NCI-H526 (cell line): ENCODE results near the gene PCMTD2.
"Not testable (repeated sequence)": the region's sequence is repeated elsewhere in the genome, so short reads cannot be mapped to it uniquely, and the experiment has no call there.

Experiments
- DNase-seq, 2 experiments: peaks; one replicate each; lab custom pipeline; 2025; lab: John Stamatoyannopoulos, UW

Gene PCMTD2

DNA sequence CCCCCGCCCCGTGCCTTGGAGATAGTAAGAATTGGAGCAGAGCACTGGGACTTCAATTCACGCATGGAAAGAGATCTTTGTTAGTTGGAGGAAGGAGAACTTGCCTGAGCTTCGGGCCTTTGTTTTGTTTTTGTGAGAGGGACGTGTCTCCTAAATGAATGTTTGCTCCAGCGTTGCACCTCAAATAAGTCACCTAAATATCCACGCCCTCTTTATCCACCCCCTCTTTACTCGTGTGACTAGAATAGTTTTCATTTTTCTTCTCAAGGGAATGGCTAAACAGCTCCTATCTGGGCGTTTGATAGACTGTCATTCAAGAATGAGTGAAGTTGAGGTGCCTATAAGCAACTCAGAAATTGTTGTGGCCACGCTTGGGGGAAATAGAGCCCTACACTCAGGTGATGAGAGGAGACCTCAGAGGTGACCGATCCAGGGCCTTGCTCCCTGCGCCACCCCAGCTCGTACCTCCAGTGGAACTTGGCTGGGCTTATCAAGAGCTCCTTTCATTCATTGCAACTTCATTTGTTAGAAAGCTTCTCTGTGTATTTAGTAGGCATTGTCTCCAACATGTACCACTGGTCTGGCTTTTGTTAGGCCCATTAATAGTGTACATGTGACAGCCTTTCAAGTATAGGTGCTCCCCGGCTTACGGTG, 861 bp downstream of the PCMTD2 start:
- DNase-seq = peak in 1 of 2 experiments; percentile 56

DNA sequence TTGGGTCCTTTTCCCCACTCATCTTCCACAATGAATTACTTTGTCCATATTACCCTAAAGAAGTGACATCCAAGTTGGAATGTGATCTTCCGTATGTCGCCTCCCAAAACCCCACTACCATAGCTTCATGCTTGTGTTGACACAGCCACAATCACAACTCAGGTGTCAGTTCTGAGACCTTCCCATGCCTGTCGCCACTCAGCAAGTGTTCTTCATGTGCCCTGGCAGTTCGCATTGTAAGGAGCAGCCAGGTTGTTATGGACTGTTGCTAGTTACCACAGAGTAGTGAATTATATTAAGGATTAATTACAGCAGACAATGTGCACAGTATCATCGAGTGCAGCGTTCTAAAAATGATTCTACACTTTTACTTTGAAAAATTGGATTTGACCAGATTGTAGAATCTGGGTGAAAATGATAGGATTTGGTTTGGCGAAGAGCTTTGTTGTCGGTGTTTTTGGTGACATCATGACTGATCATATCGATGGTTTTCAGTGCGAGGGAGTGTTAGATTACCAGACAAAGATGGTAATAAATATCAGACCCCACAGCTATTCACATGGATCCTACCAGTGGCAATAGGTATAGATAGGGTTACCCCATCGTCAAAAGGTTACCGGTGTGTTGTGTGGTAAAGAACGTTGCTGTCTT, 1.7 kb downstream of the PCMTD2 start:
- no peak for DNase-seq

DNA sequence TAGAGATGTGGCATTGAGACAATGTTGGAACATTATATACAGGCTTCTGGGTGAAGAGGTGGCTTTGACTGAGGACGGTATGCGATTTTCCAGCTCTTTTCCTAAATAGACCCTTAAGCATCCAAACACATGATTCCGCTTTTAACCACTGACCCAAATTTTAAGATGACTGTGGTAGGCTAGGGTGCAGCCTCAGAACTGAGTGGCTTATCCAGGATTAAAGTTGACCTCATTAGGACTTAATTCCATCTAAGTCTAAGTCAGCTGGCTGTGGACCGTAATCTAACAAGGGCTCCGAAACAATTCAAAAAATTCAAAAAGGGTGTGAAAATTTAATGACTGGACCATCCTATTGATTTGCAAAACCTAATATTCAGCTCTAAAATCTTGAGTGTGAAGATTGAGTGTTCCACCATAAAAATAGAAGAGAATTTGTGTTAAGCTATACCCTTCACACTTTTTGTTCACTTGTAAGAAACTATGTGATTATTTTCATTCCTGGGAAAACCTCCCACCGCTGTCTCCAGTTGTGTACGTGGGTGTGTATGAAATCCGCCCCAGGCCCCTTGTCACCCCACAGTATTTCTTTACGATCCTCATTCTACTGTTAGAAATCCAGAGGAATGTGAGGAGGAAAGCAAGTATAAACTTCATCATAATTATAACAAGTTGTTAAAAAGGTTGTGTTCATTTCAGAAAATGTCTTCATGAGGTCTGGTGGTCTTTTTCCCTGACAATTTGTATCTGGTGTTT, 2.7 kb downstream of the PCMTD2 start:
- DNase-seq = no peak

DNA sequence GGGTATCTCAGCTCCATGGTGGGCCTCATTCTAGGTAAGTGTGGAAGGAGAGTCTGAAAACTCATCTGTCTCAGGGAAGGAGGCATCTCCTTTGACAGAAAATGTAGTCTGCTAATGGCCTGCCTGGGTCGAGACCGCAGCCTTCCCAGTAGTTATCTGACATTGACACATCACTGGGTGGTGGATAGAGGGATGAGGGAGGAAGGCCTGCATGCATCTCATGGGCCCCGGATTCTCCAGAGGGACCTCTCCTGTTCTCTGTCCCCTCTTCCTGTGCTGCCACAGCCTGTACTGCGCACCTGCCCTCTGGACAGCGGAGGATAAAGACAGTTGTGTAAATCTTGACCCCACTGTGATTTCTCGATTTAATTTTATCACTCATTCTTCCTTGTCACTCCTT, 4.7 kb downstream of the PCMTD2 start:
- DNase-seq = no peak

DNA sequence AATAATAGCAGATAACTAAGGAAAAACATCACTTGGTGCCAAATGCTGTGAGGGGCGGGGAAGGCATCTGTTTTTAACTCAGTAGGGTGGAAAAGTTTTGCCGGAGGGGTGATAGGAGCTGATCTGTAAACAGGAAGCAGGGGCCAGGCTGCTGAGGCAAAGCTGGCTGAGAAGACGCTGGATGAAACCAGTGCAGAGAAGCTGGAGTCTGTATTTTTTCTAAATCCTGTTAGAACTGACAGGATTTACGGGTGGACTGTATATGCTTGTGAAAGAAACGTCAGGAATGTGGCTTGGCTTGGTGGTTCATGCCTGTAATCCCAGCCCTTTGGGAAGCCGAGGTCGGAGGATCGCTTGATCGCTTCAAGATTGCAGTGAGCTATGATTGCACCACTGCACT, 5.6 kb downstream of the PCMTD2 start:
- no peak for DNase-seq

DNA sequence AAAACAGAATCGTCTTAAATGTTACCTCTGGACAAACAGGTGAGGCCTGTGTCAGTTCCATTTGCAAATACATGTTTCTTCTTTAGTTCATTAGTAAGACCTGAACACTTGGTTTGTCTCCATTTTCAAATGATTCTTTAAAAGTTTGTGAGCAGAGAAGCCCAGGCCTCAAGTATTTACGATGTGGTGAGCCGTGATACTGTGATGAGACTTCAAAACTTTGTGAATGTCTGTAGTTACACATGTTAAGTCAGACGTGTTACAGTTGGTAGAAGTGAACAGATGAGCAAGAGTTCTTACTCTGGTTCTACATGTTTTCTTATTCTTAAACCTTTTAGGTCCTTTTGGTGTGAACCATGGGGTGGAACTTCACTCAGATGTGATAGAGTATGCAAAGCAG, 8.5 kb downstream of the PCMTD2 start:
- no peak for DNase-seq

DNA sequence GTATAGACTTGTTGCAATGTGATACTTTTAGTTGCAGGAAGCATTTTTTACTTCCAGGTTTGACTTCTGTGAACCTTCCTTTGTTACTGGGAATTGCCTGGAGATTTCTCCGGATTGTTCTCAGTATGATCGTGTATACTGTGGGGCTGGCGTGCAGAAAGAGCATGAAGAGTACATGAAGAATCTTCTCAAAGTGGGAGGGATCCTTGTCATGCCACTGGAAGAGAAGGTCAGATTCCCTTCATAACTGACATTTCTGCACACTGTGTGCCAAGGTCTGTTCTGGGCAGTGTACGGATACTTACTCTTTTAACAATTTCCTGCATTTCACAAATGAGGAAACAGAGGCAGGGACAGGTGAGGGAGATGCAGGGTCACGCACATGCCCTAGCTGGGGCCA, 9.7 kb downstream of the PCMTD2 start:
- no peak for DNase-seq

DNA sequence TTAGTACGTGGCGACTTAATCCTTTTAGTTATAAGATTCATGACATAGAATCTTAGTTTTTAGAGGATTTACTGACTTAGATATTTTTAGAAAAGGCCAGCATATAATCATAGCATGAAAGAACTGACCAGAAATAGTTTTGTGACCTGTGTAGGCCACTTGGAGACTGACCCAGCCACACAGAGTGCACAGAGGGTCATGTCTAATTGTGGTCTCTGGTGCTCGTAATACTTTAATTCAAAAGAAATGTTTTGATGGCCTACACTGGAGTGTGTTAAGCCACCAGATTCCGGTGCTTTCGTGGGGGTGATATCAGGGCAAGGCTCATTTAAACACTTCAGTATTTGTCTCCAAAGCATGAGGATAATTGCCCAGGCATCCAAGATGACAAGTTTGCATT, 11.4 kb downstream of the PCMTD2 start:
- DNase-seq = no peak

DNA sequence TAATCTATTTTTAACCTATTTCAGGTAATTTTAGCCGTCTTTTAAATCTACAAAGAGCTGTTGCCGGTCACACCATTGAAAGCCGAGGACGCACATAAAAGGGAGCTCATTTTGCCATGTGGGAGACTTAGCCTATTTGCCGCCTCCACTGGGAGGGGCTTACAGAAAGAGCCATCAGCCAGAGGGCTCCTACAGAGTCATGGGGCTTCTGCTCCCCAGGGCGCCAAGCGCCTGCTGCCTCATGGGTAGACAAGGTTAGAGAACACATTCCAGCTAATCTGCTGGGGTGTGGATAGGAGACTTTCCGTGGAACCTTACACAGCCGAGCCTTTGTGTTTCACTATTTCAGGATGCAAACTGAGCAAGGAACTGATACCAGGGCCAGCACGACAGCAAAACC, 12.6 kb downstream of the PCMTD2 start:
- DNase-seq = no peak

DNA sequence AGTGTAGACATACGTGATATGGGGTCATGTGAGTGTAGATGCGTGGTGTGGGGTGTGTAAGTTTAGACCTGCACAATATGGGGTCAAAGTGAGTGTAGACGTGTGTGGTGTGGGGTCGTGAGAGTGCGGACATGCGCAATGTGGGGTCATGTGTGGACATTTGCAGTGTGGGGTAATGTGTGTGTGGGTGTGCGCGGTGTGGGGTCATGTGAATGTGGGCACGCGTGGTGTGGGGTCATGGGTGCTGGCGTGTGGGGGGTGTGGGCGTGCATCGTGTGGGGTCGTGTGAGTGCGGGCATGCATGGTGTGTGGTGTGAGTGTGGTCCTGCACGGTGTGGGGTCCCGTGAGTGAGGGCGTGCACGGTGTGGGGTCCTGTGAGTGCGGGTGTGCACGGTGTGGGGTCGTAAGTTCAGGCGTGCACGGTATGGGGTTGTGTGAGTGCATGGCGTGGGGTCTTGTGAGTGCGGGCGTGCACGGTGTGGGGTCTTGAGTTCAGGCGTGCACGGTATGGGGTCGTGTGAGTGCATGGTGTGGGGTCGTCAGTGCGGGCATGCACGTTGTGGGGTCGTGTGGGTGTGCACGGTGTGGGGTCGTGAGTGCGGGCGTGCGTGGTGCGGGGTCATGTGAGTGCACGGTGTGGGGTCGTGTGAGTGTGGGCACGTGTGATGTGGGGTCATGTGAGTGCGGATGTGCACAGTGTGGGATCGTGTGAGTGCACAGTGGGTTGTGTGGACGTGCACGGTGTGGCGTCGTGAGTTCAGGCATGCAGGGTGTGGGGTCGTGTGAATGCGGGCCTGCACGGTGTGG, 14.3 kb downstream of the PCMTD2 start:
- no peak for DNase-seq

DNA sequence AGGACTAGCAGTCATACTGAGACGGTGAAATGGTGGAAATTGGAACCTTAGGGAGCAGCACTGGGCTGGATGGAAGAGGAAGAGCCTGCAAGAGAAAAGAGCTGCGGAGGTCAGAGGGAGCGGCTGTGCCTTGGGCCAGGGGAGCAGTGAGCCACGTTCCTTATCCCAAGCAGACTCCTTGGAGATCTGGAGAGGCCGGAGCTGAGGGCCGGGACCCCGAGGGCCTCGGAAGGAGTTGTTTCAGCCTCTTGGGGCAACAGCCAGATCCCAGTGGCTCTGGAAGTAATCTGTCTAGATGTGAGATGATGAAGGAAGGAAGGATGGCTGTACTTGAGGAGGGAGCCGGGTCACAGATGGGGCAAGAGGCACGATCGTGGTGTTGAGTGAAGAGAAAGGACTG, 16.1 kb downstream of the PCMTD2 start:
- DNase-seq = no peak

DNA sequence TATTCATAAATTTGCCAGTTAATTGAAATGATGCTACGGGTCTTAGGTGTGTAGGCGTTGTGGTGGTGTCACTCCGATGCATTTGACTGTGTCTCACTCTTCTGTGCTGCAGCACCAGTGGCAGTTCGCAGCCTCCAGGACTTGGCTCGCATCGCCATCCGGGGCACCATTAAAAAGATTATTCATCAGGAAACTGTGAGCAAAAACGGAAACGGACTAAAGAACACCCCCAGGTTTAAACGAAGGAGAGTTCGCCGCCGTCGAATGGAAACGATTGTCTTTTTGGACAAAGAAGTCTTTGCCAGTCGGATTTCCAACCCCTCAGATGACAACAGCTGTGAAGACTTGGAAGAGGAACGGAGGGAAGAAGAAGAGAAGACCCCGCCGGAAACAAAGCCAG, 17.6 kb downstream of the PCMTD2 start:
- no peak for DNase-seq

DNA sequence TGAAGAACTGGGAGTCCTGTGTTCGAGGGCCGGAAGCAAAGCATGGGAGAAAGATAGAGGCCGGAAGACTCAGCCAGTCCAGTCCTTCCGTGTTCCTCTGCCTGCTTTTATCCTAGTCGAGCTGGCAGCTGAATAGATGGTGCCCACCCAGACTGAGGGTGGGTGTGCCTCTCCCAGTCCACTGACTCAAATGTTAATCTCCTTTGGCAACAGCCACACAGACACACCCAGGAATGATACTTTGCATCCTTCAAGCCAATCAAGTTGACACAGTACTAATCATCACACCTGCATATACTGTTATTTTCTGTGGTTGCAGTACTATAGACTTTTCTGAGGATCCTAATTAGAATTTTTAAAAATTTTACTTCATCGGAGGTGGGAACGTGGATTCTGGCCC, 21.3 kb downstream of the PCMTD2 start:
- DNase-seq = no peak

DNA sequence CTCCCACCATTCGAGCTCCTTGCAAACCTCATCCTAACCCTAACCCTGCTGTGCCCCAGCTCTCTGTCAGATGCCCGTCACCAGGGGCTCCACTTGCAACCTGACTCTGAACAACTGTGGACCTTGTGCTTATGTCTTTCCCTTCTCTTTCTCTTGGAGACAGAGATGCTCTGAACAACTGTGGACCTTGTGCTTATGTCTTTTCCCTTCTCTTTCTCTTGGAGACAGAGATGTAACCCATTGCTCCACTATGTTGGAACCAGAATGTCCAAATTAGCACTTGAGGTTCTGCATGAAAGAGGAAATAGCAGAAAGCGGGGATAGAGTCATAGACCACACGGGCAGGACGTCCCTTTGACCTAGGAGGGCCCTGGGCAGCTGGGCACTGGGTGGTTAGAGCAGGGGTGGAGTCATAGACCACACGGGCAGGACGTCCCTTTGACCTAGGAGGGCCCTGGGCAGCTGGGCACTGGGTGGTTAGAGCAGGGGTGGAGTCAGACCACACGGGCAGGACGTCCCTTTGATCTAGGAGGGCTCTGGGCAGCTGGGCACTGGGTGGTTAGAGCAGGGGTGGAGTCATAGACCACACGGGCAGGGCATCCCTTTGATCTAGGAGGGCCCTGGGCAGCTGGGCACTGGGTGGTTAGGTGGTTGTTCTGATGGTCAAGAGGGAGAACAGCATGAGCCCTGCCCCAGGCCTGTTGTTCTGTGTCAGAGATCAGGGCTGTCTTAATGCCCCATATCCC, 22.2 kb downstream of the PCMTD2 start:
- no peak for DNase-seq

DNA sequence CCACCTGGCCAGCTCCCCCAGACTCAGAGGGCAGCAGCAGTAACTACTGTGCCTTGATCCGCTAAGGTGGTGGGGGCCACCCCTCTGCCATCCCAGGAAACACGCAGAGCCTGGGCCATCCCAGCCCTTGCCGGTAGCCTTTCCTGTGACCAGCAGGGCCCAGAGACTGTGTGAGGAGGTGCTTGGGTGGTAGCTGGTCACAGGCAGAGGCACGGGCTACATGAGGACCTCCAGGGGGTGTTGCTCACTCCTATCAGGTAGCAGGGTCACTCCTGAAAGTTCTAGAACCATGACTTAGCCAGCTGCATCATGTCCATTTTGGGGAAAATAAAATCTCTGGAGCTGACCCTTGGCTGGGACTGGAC, 22.8 kb downstream of the PCMTD2 start:
- DNase-seq = no peak

DNA sequence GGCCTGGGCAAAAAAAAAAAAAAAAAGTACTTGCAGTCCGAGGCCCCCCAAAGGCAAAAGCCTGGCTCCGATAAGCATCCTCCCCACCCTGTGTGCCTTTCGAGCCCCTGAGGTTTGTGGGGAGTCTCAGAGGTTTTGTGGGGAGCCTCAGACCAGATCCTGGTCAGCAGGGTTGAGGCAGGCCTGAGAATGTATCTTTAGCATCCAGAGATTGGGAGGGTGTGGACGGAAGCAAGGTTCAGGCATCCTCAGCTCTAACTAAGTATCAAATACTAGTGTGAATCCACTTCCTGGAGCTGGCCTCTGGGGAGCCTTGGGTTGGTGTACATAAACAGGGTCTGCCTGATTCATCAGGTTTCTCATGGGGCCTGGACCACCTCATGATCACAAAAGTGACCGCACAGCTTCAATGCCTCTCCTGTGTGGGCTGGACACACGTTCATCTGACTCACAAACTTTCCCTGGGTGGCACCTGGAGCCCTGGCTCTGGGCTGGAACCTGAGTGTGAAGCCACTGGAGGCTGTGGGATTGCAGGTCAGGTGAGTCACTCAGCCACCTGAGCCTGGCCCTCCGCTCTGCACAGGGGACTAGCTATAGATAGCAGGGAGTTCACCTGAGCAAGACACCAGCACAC, 24.4 kb downstream of the PCMTD2 start:
- DNase-seq = no peak

DNA sequence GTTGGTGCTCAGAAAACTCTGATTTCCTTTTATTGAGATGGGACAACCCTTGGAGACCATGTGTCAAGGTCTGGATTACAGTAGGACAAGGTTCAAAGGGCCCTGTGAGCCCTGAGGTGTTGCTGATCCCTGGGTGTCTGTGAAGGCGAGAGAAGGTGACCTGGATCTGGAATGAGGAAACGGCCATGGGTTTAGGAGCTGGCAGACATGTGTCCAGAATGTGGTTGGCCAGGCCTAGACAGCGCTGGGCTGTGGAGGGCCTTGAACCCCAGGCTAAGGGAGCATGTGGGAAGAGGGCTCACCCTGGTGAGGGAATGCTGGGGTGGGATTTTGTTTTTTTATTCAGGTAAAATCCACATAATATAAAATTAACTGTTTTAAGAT, 24.9 kb downstream of the PCMTD2 start:
- no peak for DNase-seq

DNA sequence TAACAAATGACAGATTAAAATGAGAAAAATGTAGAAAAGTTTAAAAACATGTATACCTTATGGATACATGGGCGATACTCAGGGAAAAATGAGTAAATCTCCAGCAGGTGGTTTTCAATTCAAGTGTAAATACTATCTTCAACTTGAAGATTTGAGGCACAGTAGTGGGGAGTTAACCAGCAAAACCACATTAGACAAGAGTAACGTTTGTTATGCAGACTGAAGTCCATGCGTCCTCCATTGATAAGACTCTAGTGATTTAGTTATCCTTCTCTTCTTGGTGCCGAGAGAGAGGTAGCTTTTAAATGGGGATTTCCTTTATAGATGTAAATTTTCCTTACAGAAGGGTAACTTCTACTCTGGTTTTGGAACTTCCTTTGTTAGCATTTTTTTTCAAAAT, 28.1 kb downstream of the PCMTD2 start:
- no peak for DNase-seq

DNA sequence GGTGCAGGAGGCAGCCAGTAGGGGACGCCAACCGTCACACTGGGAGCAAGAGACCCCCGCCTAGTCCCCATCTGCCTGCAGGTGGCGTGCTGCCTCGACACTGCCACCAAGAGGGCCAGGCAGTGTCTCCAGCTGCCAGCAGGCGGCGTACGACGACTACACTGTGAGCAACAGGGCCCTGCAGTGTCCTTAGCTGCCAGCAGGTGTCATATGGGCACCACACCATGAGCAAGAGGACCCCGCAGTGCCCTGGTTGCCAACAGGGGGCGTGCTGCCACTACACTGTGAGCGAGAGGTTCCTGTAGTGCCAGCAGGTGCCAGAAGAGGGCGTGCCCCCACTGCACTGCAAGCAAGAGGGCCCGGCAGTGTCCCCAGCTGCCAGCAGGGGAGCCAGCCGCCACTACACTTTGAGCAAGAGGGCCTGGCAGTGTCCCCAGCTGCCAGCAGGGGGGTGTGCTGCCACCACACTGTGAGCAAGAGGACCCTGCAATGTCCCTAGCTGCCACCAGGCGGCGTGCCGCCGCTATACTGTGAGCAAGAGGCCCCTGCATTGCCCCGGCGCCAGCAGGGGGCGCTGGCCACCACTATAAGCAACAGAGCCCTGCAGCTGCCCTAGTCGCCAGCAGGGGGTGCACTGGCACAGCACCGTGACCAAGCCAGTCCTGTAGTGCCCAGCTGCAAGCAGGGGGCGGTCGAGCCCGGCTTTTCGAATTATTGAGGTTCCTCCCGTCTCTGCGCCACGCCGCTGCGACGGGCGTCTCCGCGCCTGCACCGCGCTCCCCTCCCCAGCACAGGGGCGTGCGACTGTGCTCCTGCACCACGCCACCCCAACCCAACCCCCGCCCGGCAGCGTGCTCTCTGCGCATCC, 30.3 kb downstream of the PCMTD2 start:
- DNase-seq = peak; percentile 71 to 88

DNA sequence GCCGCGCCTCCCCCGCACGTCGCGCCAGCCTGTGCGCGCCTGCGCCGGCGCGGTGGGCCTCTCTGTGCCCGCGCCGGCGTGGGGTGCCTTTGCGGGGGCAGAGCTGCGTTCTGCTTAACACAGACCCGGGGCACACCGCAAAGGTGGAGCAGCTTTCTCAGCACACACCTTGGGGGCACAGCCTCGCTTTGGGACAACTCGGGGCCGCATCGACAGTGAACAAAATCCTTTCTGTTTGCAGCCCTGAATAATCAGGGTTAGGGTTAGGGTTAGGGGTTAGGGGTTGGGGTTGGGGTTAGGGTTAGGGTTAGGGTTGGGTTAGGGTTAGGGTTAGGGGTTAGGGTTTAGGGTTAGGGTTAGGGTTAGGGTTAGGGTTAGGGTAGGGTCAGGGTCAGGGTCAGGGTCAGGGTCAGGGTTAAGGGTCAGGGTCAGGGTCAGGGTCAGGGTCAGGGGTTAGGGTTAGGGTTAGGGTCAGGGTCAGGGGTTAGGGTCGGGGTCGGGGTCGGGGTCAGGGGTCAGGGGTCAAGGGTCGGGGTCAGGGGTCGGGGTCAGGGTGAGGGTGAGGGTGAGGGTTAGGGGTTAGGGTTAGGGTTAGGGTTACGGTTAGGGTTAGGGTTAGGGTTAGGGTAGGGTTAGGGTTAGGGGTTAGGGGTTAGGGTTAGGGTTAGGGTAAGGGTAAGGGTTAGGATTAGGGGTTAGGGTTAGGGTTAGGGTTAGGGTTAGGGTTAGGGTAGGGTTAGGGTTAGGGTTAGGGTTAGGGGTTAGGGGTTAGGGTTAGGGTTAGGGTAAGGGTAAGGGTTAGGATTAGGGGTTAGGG, 31.1 kb downstream of the PCMTD2 start:
- not testable (repeated sequence) for DNase-seq
